Vagina (tissue), 2 donors: ENCODE data around the gene DNM2. TPM values are rescaled to one million over a fixed set of nuclear protein-coding genes. Genes with fewer than 3 reads are reported as not detected.
"Not testable (repeated sequence)": the region's sequence is repeated elsewhere in the genome, so short reads cannot be mapped to it uniquely, and the experiment has no call there.

Source experiments
- DNase-seq, 2 donors: peaks; one replicate each; pipeline ENCODE4 v3.0.0-alpha.2; 2017; ENCODE audit errors: extremely low spot score in 2 of 2
- H3K27ac ChIP-seq: fragments of 200-600 bp; sonication (generic); one replicate; pipeline ENCODE4 v1.5.1; 2019
- H3K27me3 ChIP-seq: fragments of 200-600 bp; sonication (generic); one replicate; pipeline ENCODE4 v1.5.1; 2019
- H3K36me3 ChIP-seq, 2 donors: fragments of 200-600 bp; sonication (generic); one replicate each; pipeline ENCODE4 v1.5.1; 2017 to 2019
- H3K4me1 ChIP-seq: fragments of 200-600 bp; sonication (generic); one replicate; pipeline ENCODE4 v1.5.1; 2019
- H3K4me3 ChIP-seq, 2 donors: fragments of 200-600 bp; sonication (generic); 1 replicate in 1 of 2; 2 replicates in 1 of 2; pipeline ENCODE4 v1.5.1; 2016 to 2019
- H3K9me3 ChIP-seq: fragments of 200-600 bp; sonication (generic); one replicate; pipeline ENCODE4 v1.5.1; 2019
- CTCF ChIP-seq, 3 experiments: fragments of 450-650 bp in 2 of 3; fragments of 200-600 bp in 1 of 3; sonication (generic) in 1 of 3; IDR thresholded peaks; one replicate each; pipeline ENCODE4 v1.5.1; 2017 to 2019; ENCODE audit warnings: antibody characterized with exemption in 3 of 3, mild to moderate bottlenecking in 2 of 3, moderate library complexity in 2 of 3
- POLR2A ChIP-seq, 2 donors: fragments of 450-650 bp; IDR thresholded peaks; one replicate each; pipeline ENCODE4 v1.6.1; 2017; ENCODE audit warnings: antibody characterized with exemption in 2 of 2, mild to moderate bottlenecking in 2 of 2, moderate library complexity in 2 of 2
- POLR2AphosphoS5 ChIP-seq, 2 donors: sonication (generic); formaldehyde crosslinking; IDR thresholded peaks; one replicate each; pipeline ENCODE4 v1.9.0; 2017; ENCODE audit warnings: antibody characterized with exemption in 2 of 2, mild to moderate bottlenecking in 2 of 2, low read depth in 1 of 2; ENCODE audit not compliant: insufficient read depth in 1 of 2
- intact Hi-C: fragments of 100-400 bp; cut with DNase I; formaldehyde crosslinking; loops from one replicate; pipeline ENCODE4 v1.15.1; 2023
- total RNA-seq: library from RNA; depleted of rRNA; stranded (reverse); fragments of >200 nt; gene quantifications from one replicate; pipeline ENCODE4 v1.2.3, GENCODE V29; 2016

DNM2 gene
- total RNA-seq, 1 donor from 2014 or later: 128 TPM

- Histone ChIP-seq H3K36me3 (no peaks in the 10 kb centered on the region), H3K4me3 (no peak overlapping the region), H3K4me1 (peaks cover 56% of the 10 kb centered on the region), H3K27me3 (no peaks in the 10 kb centered on the region), H3K27ac (no peak overlapping the region), H3K9me3 (no peaks in the 10 kb centered on the region)
- no peak for DNase-seq
- no peak for TF ChIP-seq POLR2A (IDR thresholded peaks at IDR 0.05)
- no peak for TF ChIP-seq POLR2AphosphoS5 (IDR thresholded peaks at IDR 0.05; ENCODE audit: insufficient read depth in 1 of 2, low read depth in 1 of 2)
- no peak for TF ChIP-seq CTCF (IDR thresholded peaks at IDR 0.05)
- intact Hi-C loops: no loop called here
Measured at GRCh38 chr19:10752237-10752912, 34.5 kb downstream of the DNM2 start.

GRCh38 chr19:10752913-10753704 lies 35.2 kb downstream of the DNM2 start:
- no peaks in the 10 kb centered on the region for H3K27me3 ChIP-seq
- intact Hi-C loops: no loop called here
- H3K27ac ChIP-seq: no peak overlapping the region
- no peaks in the 10 kb centered on the region for H3K9me3 ChIP-seq
- H3K4me1 ChIP-seq: peaks cover 49% of the 10 kb centered on the region
- DNase-seq: no peak
- H3K36me3 ChIP-seq: no peaks in the 10 kb centered on the region
- TF ChIP-seq POLR2A (IDR thresholded peaks at IDR 0.05): no peak
- no peak for TF ChIP-seq CTCF (IDR thresholded peaks at IDR 0.05)
- no peak for TF ChIP-seq POLR2AphosphoS5 (IDR thresholded peaks at IDR 0.05; ENCODE audit: insufficient read depth in 1 of 2, low read depth in 1 of 2)
- no peak overlapping the region for H3K4me3 ChIP-seq

- Histone ChIP-seq H3K4me3 (no peak overlapping the region), H3K9me3 (no peaks in the 10 kb centered on the region), H3K36me3 (peaks cover 0 to 7% of the 10 kb centered on the region in 2 donors), H3K4me1 (peaks cover 39% of the 10 kb centered on the region), H3K27me3 (no peaks in the 10 kb centered on the region), H3K27ac (no peak overlapping the region)
- DNase-seq: no peak
- intact Hi-C loops: no loop called here
- TF ChIP-seq POLR2AphosphoS5 (IDR thresholded peaks at IDR 0.05; ENCODE audit: insufficient read depth in 1 of 2, low read depth in 1 of 2) (no peak), POLR2A (IDR thresholded peaks at IDR 0.05) (no peak), CTCF (IDR thresholded peaks at IDR 0.05) (no peak)
Measured at GRCh38 chr19:10756371-10756770, 38.5 kb downstream of the DNM2 start.

GRCh38 chr19:10756791-10757190 lies 38.9 kb downstream of the DNM2 start:
- no peak overlapping the region for H3K4me3 ChIP-seq
- H3K9me3 ChIP-seq: no peaks in the 10 kb centered on the region
- DNase-seq: no peak
- intact Hi-C loops: no loop called here
- TF ChIP-seq CTCF (IDR thresholded peaks at IDR 0.05) (no peak), POLR2A (IDR thresholded peaks at IDR 0.05) (no peak), POLR2AphosphoS5 (IDR thresholded peaks at IDR 0.05; ENCODE audit: insufficient read depth in 1 of 2, low read depth in 1 of 2) (no peak)
- peaks cover 0 to 11% of the 10 kb centered on the region in 2 donors for H3K36me3 ChIP-seq
- peaks cover 39% of the 10 kb centered on the region for H3K4me1 ChIP-seq
- no peak overlapping the region for H3K27ac ChIP-seq
- no peaks in the 10 kb centered on the region for H3K27me3 ChIP-seq

- H3K27me3 ChIP-seq: not testable (repeated sequence)
Measured at GRCh38 chr19:10758050-10758449, 40.2 kb downstream of the DNM2 start.

More at GRCh38 chr19:10758050-10758449, 40.2 kb downstream of the DNM2 start:
- H3K9me3 ChIP-seq, H3K4me3 ChIP-seq, H3K27ac ChIP-seq, DNase-seq, intact Hi-C loops: not testable (repeated sequence)
- peaks cover 0 to 12% of the 10 kb centered on the region in 2 donors for H3K36me3 ChIP-seq
- peaks cover 50% of the 10 kb centered on the region for H3K4me1 ChIP-seq
